IMR-90 (cell line): ENCODE results near the gene TNRC6B. TPM values are rescaled to one million over a fixed set of nuclear protein-coding genes. Genes with fewer than 3 reads are reported as not detected.

ENCODE experiments used
- ATAC-seq: fragments of 200-7000 bp; cut with Tn5 transposase; 2 replicates; pipeline ENCODE4 v1.9.1; 2020; ENCODE audit warnings: low read depth, mild to moderate bottlenecking, moderate library complexity
- BruUV-seq: library from RNA; stranded (reverse); fragments of 400-500 nt; replicated peaks from 2 replicates; lab custom pipeline; 2021; lab: Mats Ljungman, UMichigan
- CTCF ChIA-PET: fragments of 300-600 bp; formaldehyde crosslinking; extraction: SDS; loops from one replicate; lab custom pipeline; 2021; ENCODE audit warnings: antibody characterized with exemption; lab: Yijun Ruan, JAX
- POLR2A ChIA-PET: fragments of 300-600 bp; sonication (Branson Sonifier 250); formaldehyde crosslinking; loops from one replicate; lab custom pipeline; 2022; ENCODE audit warnings: antibody characterized with exemption; ENCODE audit not compliant: unreplicated experiment; lab: Charles Lee
- DNase-seq: peaks from one replicate; pipeline ENCODE4 v3.0.0; 2013
- H2AFZ ChIP-seq: replicated peaks from 2 replicates; pipeline ENCODE3; 2013; ENCODE audit warnings: low read length, mild to moderate bottlenecking; ENCODE audit not compliant: poor library complexity
- H2AK5ac ChIP-seq: 2 replicates; pipeline ENCODE4 v1.6.1; 2013; ENCODE audit warnings: low read depth, low read length, inconsistent platforms
- H2AK9ac ChIP-seq: replicated peaks from 2 replicates; pipeline ENCODE3; 2013; ENCODE audit warnings: mild to moderate bottlenecking, low read depth, low read length, moderate library complexity; ENCODE audit not compliant: poor library complexity
- H2BK120ac ChIP-seq: 2 replicates; pipeline ENCODE4 v1.6.1; 2013; ENCODE audit warnings: low read depth, low read length, inconsistent platforms
- H2BK15ac ChIP-seq: 3 replicates; pipeline ENCODE4 v1.6.1; 2013; ENCODE audit warnings: low read depth, low read length, inconsistent platforms
- H2BK20ac ChIP-seq: 2 replicates; pipeline ENCODE4 v1.6.1; 2013; ENCODE audit warnings: low read depth, mild to moderate bottlenecking, inconsistent platforms, low read length, moderate library complexity
- H2BK5ac ChIP-seq: 2 replicates; pipeline ENCODE4 v1.6.1; 2013; ENCODE audit warnings: mild to moderate bottlenecking, low read depth, low read length, inconsistent platforms; ENCODE audit not compliant: poor library complexity, severe bottlenecking
- H3K14ac ChIP-seq: replicated peaks from 2 replicates; pipeline ENCODE4 v1.6.1; 2013; ENCODE audit warnings: low read depth, low read length, inconsistent platforms
- H3K18ac ChIP-seq: 2 replicates; pipeline ENCODE4 v1.6.1; 2013; ENCODE audit warnings: low read depth, low read length, control low read depth
- H3K23ac ChIP-seq: 2 replicates; pipeline ENCODE4 v1.6.1; 2013; ENCODE audit warnings: low read depth, low read length, inconsistent platforms
- H3K27ac ChIP-seq: 2 replicates; pipeline ENCODE4 v1.5.1; 2013; ENCODE audit warnings: mild to moderate bottlenecking, control low read depth, low read length; ENCODE audit not compliant: insufficient read depth
- H3K27me3 ChIP-seq: 2 replicates; pipeline ENCODE4 v1.6.1; 2013; ENCODE audit warnings: low read length; ENCODE audit not compliant: control insufficient read depth, insufficient read depth
- H3K36me3 ChIP-seq: 2 replicates; pipeline ENCODE4 v1.6.1; 2013; ENCODE audit warnings: low read length, mixed read lengths; ENCODE audit not compliant: control insufficient read depth, insufficient read depth
- H3K4ac ChIP-seq: 2 replicates; pipeline ENCODE4 v1.6.1; 2013; ENCODE audit warnings: low read depth, low read length, inconsistent platforms
- H3K4me1 ChIP-seq: 2 replicates; pipeline ENCODE4 v1.6.1; 2013; ENCODE audit warnings: low read length, mixed read lengths; ENCODE audit not compliant: control insufficient read depth, insufficient read depth
- H3K4me2 ChIP-seq: 2 replicates; pipeline ENCODE4 v1.6.1; 2013; ENCODE audit warnings: low read depth, mild to moderate bottlenecking, control low read depth, low read length, moderate library complexity
- H3K4me3 ChIP-seq: 2 replicates; pipeline ENCODE4 v1.5.1; 2013; ENCODE audit warnings: low read depth, mild to moderate bottlenecking, control low read depth, low read length, moderate library complexity; ENCODE audit not compliant: insufficient read depth
- H3K56ac ChIP-seq: 2 replicates; pipeline ENCODE4 v1.6.1; 2013; ENCODE audit warnings: low read length, inconsistent platforms; ENCODE audit not compliant: insufficient read depth; ENCODE audit errors: extremely low read depth
- H3K79me1 ChIP-seq, 2 experiments: 2 replicates each; pipeline ENCODE4 v1.6.1; 2013; ENCODE audit warnings: low read length in 2 of 2, inconsistent platforms in 1 of 2, low read depth in 1 of 2
- H3K9ac ChIP-seq: 2 replicates; pipeline ENCODE4 v1.6.1; 2013; ENCODE audit warnings: low read depth, low read length, control low read depth
- H3K9me1 ChIP-seq: 2 replicates; pipeline ENCODE4 v1.6.1; 2013; ENCODE audit warnings: low read length, inconsistent platforms; ENCODE audit not compliant: insufficient read depth
- H3K9me3 ChIP-seq: 2 replicates; pipeline ENCODE4 v1.6.1; 2013; ENCODE audit warnings: low read length; ENCODE audit not compliant: control insufficient read depth, insufficient read depth
- H4K20me1 ChIP-seq: 2 replicates; pipeline ENCODE4 v1.6.1; 2013; ENCODE audit warnings: low read length, inconsistent platforms; ENCODE audit not compliant: insufficient read depth
- H4K5ac ChIP-seq: 2 replicates; pipeline ENCODE4 v1.6.1; 2013; ENCODE audit warnings: mild to moderate bottlenecking, low read depth, low read length, control low read depth
- H4K8ac ChIP-seq, 2 experiments: 2 replicates each; pipeline ENCODE4 v1.6.1; 2013; ENCODE audit warnings: low read depth in 2 of 2, low read length in 2 of 2, control low read depth in 1 of 2, inconsistent platforms in 1 of 2
- H4K91ac ChIP-seq: 2 replicates; pipeline ENCODE4 v1.6.1; 2013; ENCODE audit warnings: low read depth, low read length, inconsistent platforms; ENCODE audit not compliant: insufficient read depth
- BHLHE40 ChIP-seq: fragments of 150-350 bp; IDR thresholded peaks from 2 replicates; pipeline ENCODE4 v1.6.1; 2016; ENCODE audit warnings: mild to moderate bottlenecking, low read depth, low read length
- CEBPB ChIP-seq: IDR thresholded peaks from 2 replicates; pipeline ENCODE4 v1.6.1; 2012; ENCODE audit warnings: low read depth, low read length, improper control_type of control experiment
- CHD1 ChIP-seq: IDR thresholded peaks from 2 replicates; pipeline ENCODE4 v1.6.1; 2012; ENCODE audit warnings: low read depth, low read length, improper control_type of control experiment
- ELK1 ChIP-seq: fragments of 150-350 bp; IDR thresholded peaks from 2 replicates; pipeline ENCODE4 v1.6.1; 2016; ENCODE audit warnings: low read depth, mild to moderate bottlenecking, low read length, moderate library complexity, borderline replicate concordance
- FOS ChIP-seq: fragments of 150-350 bp; IDR thresholded peaks from 2 replicates; pipeline ENCODE4 v1.6.1; 2016; ENCODE audit warnings: low read depth, low read length
- MAFK ChIP-seq: IDR thresholded peaks from 2 replicates; pipeline ENCODE4 v1.6.1; 2012; ENCODE audit warnings: low read depth, low read length, improper control_type of control experiment
- MXI1 ChIP-seq: IDR thresholded peaks from 2 replicates; pipeline ENCODE4 v1.6.1; 2012; ENCODE audit warnings: low read depth, mild to moderate bottlenecking, low read length, moderate library complexity, borderline replicate concordance
- NFE2L2 ChIP-seq: fragments of 150-350 bp; IDR thresholded peaks from 2 replicates; pipeline ENCODE4 v1.6.1; 2016; ENCODE audit warnings: low read depth, mild to moderate bottlenecking, low read length
- POLR2A ChIP-seq: IDR thresholded peaks from 2 replicates; pipeline ENCODE4 v1.6.1; 2012; ENCODE audit warnings: mild to moderate bottlenecking, low read depth, low read length
- RAD21 ChIP-seq: IDR thresholded peaks from 2 replicates; pipeline ENCODE4 v1.6.1; 2012; ENCODE audit warnings: low read length, improper control_type of control experiment
- RCOR1 ChIP-seq: IDR thresholded peaks from 2 replicates; pipeline ENCODE4 v1.6.1; 2012; ENCODE audit warnings: mild to moderate bottlenecking, low read length, improper control_type of control experiment; ENCODE audit not compliant: insufficient replicate concordance
- RFX5 ChIP-seq: IDR thresholded peaks from 2 replicates; pipeline ENCODE4 v1.8.0; 2012; ENCODE audit warnings: low read depth, mild to moderate bottlenecking, low read length, moderate library complexity
- SMC3 ChIP-seq: fragments of 150-350 bp; IDR thresholded peaks from 2 replicates; pipeline ENCODE4 v1.6.1; 2016; ENCODE audit warnings: low read depth, mild to moderate bottlenecking, antibody characterized with exemption, low read length, moderate library complexity
- dilution Hi-C: fragments of 300-500 bp; cut with HindIII; formaldehyde crosslinking; loops from one replicate; pipeline ENCODE4 v1.14.3; 2018; ENCODE audit warnings: low sequenced_read_pairs; ENCODE audit not compliant: unreplicated experiment
- in situ Hi-C: fragments of 300-500 bp; cut with MboI; formaldehyde crosslinking; loops from 3 replicates; pipeline ENCODE4 v1.14.3; 2019; ENCODE audit warnings: low sequenced_read_pairs, inconsistent platforms, mixed read lengths
- intact Hi-C: fragments of 100-400 bp; cut with micrococcal nuclease; formaldehyde crosslinking; loops from 2 replicates; pipeline ENCODE4 v1.10.0; 2022
- polyA plus RNA-seq, 3 experiments: library from polyadenylated mRNA; depleted of rRNA; stranded (reverse); fragments of >200 nt; gene quantifications; 2 replicates each; pipeline ENCODE4 v1.2.3, GENCODE V29; 2012; ENCODE audit warnings: low replicate concordance in 1 of 3
- total RNA-seq: library from RNA; depleted of rRNA; stranded (reverse); fragments of >200 nt; gene quantifications from 2 replicates; pipeline ENCODE4 v1.2.3, GENCODE V29; 2012
- TF ChIP-seq, protein P1 (sequence below): conservative IDR thresholded peaks from 2 replicates; pipeline ENCODE4 v1.5.1; 2012; ENCODE audit warnings: mild to moderate bottlenecking, low read depth, low read length, improper control_type of control experiment
- TF ChIP-seq, protein P2 (sequence below): fragments of 150-350 bp; IDR thresholded peaks from 2 replicates; pipeline ENCODE4 v1.6.1; 2017; ENCODE audit warnings: mild to moderate bottlenecking, antibody characterized with exemption, low read length, low read depth

Gene TNRC6B
- total and polyA plus RNA-seq, 2 of the 4 experiments (the other 2 are of a cell fraction), result 3.9 to 17.0 TPM

GRCh38 chr22:40300316-40300715, 122.6 kb downstream of the TNRC6B start:
- H2BK15ac ChIP-seq, result no peak overlapping the region
- H3K56ac ChIP-seq, result no peak overlapping the region
- H4K8ac ChIP-seq, result no peak overlapping the region
- no peaks in the 10 kb centered on the region for H3K9me3 ChIP-seq
- H4K20me1 ChIP-seq, result no peaks in the 10 kb centered on the region
- DNase-seq, result no peak
- no peak overlapping the region for H3K14ac ChIP-seq
- peaks cover 10% of the 10 kb centered on the region for H3K9me1 ChIP-seq
- dilution Hi-C loops, result no loop called here
- H2BK20ac ChIP-seq, result no peak overlapping the region
- peaks cover 29% of the 10 kb centered on the region for H3K36me3 ChIP-seq
- BruUV-seq, result no TSS peak
- POLR2A ChIA-PET, result interaction anchor here (0.7 kb wide), 1 partner anchor 109 kb away, joined by 7 read pairs; no protein-coding TSS in a partner anchor
- H3K4ac ChIP-seq, result no peak overlapping the region
- no peak overlapping the region for H2AK5ac ChIP-seq
- no peak overlapping the region for H3K4me2 ChIP-seq
- no peak for TF ChIP-seq NFE2L2
- TF ChIP-seq MXI1, result no peak
- no peak for TF ChIP-seq SMC3
- TF ChIP-seq MAFK, result no peak
- TF ChIP-seq RCOR1, result no peak
- no peak for TF ChIP-seq RAD21
- TF ChIP-seq, protein P1, sequence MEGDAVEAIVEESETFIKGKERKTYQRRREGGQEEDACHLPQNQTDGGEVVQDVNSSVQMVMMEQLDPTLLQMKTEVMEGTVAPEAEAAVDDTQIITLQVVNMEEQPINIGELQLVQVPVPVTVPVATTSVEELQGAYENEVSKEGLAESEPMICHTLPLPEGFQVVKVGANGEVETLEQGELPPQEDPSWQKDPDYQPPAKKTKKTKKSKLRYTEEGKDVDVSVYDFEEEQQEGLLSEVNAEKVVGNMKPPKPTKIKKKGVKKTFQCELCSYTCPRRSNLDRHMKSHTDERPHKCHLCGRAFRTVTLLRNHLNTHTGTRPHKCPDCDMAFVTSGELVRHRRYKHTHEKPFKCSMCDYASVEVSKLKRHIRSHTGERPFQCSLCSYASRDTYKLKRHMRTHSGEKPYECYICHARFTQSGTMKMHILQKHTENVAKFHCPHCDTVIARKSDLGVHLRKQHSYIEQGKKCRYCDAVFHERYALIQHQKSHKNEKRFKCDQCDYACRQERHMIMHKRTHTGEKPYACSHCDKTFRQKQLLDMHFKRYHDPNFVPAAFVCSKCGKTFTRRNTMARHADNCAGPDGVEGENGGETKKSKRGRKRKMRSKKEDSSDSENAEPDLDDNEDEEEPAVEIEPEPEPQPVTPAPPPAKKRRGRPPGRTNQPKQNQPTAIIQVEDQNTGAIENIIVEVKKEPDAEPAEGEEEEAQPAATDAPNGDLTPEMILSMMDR, result no peak
- TF ChIP-seq RFX5, result no peak
- TF ChIP-seq ELK1, result no peak
- TF ChIP-seq FOS, result no peak
- no peak for TF ChIP-seq CHD1
- TF ChIP-seq POLR2A, result no peak
- TF ChIP-seq BHLHE40, result no peak
- TF ChIP-seq, protein P2, sequence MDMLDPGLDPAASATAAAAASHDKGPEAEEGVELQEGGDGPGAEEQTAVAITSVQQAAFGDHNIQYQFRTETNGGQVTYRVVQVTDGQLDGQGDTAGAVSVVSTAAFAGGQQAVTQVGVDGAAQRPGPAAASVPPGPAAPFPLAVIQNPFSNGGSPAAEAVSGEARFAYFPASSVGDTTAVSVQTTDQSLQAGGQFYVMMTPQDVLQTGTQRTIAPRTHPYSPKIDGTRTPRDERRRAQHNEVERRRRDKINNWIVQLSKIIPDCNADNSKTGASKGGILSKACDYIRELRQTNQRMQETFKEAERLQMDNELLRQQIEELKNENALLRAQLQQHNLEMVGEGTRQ, result no peak
- TF ChIP-seq CEBPB, result no peak
- H3K4me3 ChIP-seq, result no peak overlapping the region
- ATAC-seq, result no peak
- H3K23ac ChIP-seq, result no peak overlapping the region
- H3K18ac ChIP-seq, result no peak overlapping the region
- CTCF ChIA-PET, result no interaction called here
- H2AK9ac ChIP-seq, result no peak overlapping the region
- H3K27me3 ChIP-seq, result no peaks in the 10 kb centered on the region
- in situ Hi-C loops, result no loop called here
- no peak overlapping the region for H2BK120ac ChIP-seq
- H4K5ac ChIP-seq, result no peak overlapping the region
- no peak overlapping the region for H3K9ac ChIP-seq
- H3K4me1 ChIP-seq, result no peaks in the 10 kb centered on the region
- H3K27ac ChIP-seq, result no peak overlapping the region
- intact Hi-C loops, result no loop called here
- H4K91ac ChIP-seq, result no peak overlapping the region
- peaks cover 0 to 2% of the 10 kb centered on the region in 2 experiments; a peak in 1 of 4 replicates for H3K79me1 ChIP-seq
- no peak overlapping the region for H2AFZ ChIP-seq
- no peak overlapping the region for H2BK5ac ChIP-seq
